ENCODE data around the gene RAD1. TPM values are rescaled to one million over a fixed set of nuclear protein-coding genes. Genes with fewer than 3 reads are reported as not detected.
A peak's percentile ranks its signal among the peaks of the same experiment; 100 is the strongest.
"Not testable (repeated sequence)": the region's sequence is repeated elsewhere in the genome, so short reads cannot be mapped to it uniquely, and the experiment has no call there.

Gene RAD1
- polyA plus RNA-seq, 3 donors, result 8.5 to 9.6 (median 9.4) TPM

DNA sequence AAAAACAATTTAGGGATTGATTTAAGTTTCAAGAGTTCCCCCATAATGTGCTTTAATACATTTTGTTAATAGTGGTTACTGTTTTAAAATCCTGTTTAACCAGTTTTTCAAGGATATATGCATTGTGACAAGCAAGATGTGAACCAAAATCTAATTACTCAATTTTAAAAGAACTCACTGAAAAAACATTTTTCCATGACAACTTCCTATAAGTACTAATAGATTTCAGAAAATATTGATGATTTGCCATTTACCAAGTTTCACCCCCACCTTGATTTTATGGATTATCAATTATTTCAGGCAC, 9.1 kb upstream of the RAD1 start:
- DNase-seq, result no peak
- no peaks in the 10 kb centered on the region for H3K9me3 Mint-ChIP-seq
- peaks cover 6% of the 10 kb centered on the region for H3K4me1 Mint-ChIP-seq
- intact Hi-C loops (cut with micrococcal nuclease), result loop anchor here in 1 of 2 donors (10.0 kb wide), 1 partner anchor 1480 kb away; the partner anchor contains the start of gene TARS1
- Histone ChIP-seq H3K27ac (ENCODE audit: low read depth in 1 of 2, low read length in 2 of 2) (no peak overlapping the region), H3K4me2 (replicated peaks; ENCODE audit: extremely low read depth, low read length, poor library complexity, severe bottlenecking) (no peak overlapping the region), H3K9ac (ENCODE audit: insufficient read depth, low read length, poor library complexity, severe bottlenecking) (no peak overlapping the region), H3K79me2 (ENCODE audit: insufficient read depth, low read length) (peaks cover under 1% of the 10 kb centered on the region), H3K4me1 (ENCODE audit: control insufficient read depth in 1 of 2, insufficient read depth in 2 of 2, low read length in 2 of 2) (peaks cover 8% of the 10 kb centered on the region in 2 donors), H3K9me3 (replicated peaks in 1 of 2; ENCODE audit: control insufficient read depth in 1 of 2, insufficient read depth in 1 of 2, low read length in 2 of 2) (no peaks in the 10 kb centered on the region), H3K27me3 (ENCODE audit: control insufficient read depth in 2 of 2, insufficient read depth in 2 of 2, low read length in 2 of 2) (no peaks in the 10 kb centered on the region), H2AFZ (ENCODE audit: insufficient read depth, low read depth, low read length, poor library complexity, severe bottlenecking) (no peak overlapping the region), H3K36me3 (replicated peaks in 1 of 2; ENCODE audit: control insufficient read depth in 1 of 2, insufficient read depth in 2 of 2, low read length in 2 of 2) (peaks cover 59 to 70% of the 10 kb centered on the region in 2 donors), H3K4me3 (replicated peaks in 1 of 3; ENCODE audit: low read depth in 2 of 3, low read length in 3 of 3) (no peak overlapping the region), H4K20me1 (ENCODE audit: insufficient read depth, low read length) (no peaks in the 10 kb centered on the region)
- no peak overlapping the region for H3K4me3 Mint-ChIP-seq
- no peak overlapping the region for H3K27ac Mint-ChIP-seq
- peaks cover 48 to 55% of the 10 kb centered on the region in 2 donors for H3K36me3 Mint-ChIP-seq
- no peak for TF ChIP-seq CTCF (IDR thresholded peaks at IDR 0.05)
- H3K27me3 Mint-ChIP-seq (ENCODE audit: low read depth in 3 of 3), result no peaks in the 10 kb centered on the region

DNA sequence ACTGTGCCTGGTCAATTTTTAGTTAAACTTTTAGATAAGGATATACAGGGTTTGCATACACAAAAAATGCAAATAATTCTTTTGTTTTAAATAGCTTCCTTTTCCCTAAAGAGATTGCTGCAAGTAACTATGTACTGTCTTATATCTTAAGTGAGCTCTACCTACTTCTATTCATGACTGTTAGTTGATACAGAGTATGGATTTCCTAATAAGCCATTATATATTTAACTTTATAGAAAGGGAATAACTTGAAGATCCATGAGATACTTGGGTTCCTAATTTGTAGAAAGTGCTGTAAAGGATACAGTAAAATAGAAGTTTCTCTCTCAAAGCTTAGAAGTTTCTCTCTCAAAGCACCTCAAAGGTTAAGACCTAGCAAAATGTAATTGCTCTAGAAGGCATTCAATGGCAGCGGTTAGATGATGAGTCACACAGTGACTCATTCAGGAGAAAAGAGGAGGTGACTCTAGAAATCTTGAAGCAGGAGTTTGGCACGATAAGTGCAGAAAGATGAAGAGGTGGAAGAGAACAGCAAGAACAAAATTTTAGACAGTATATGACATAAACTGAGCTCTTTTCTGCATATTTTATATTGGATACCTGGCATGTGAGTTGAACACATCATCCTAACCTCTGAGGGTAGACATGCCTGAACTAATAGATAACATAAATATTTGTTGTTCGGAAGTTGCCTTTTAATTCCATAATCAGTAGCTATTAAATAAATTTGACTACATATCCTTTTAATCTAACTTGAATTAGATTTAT, 8.6 kb upstream of the RAD1 start:
- TF ChIP-seq CTCF (IDR thresholded peaks at IDR 0.05), result no peak
- Mint-ChIP-seq H3K27me3 (ENCODE audit: low read depth in 3 of 3) (no peaks in the 10 kb centered on the region), H3K9me3 (no peaks in the 10 kb centered on the region), H3K4me1 (peaks cover 4% of the 10 kb centered on the region), H3K36me3 (peaks cover 48 to 59% of the 10 kb centered on the region in 2 donors), H3K27ac (peak overlapping the region in 1 of 7 donors; percentile 65), H3K4me3 (no peak overlapping the region)
- intact Hi-C loops (cut with micrococcal nuclease), result loop anchor here in 1 of 2 donors (10.0 kb wide), 1 partner anchor 1479 kb away; the partner anchor contains the start of gene TARS1
- Histone ChIP-seq H3K27me3 (ENCODE audit: control insufficient read depth in 2 of 2, insufficient read depth in 2 of 2, low read length in 2 of 2) (no peaks in the 10 kb centered on the region), H3K4me2 (replicated peaks; ENCODE audit: extremely low read depth, low read length, poor library complexity, severe bottlenecking) (no peak overlapping the region), H3K4me1 (ENCODE audit: control insufficient read depth in 1 of 2, insufficient read depth in 2 of 2, low read length in 2 of 2) (peaks cover 6% of the 10 kb centered on the region in 2 donors), H3K36me3 (replicated peaks in 1 of 2; ENCODE audit: control insufficient read depth in 1 of 2, insufficient read depth in 2 of 2, low read length in 2 of 2) (peaks cover 63 to 70% of the 10 kb centered on the region in 2 donors), H3K4me3 (replicated peaks in 1 of 3; ENCODE audit: low read depth in 2 of 3, low read length in 3 of 3) (no peak overlapping the region), H2AFZ (ENCODE audit: insufficient read depth, low read depth, low read length, poor library complexity, severe bottlenecking) (no peak overlapping the region), H4K20me1 (ENCODE audit: insufficient read depth, low read length) (no peaks in the 10 kb centered on the region), H3K79me2 (ENCODE audit: insufficient read depth, low read length) (peaks cover 6% of the 10 kb centered on the region), H3K9ac (ENCODE audit: insufficient read depth, low read length, poor library complexity, severe bottlenecking) (no peak overlapping the region), H3K27ac (ENCODE audit: low read depth in 1 of 2, low read length in 2 of 2) (peak overlapping the region in 1 of 2 donors; percentile 3), H3K9me3 (replicated peaks in 1 of 2; ENCODE audit: control insufficient read depth in 1 of 2, insufficient read depth in 1 of 2, low read length in 2 of 2) (no peaks in the 10 kb centered on the region)
- 27% methylated on average over 2 of the region's 3 CpGs for WGBS (ENCODE audit: insufficient coverage)
- peak in 2 of 3 donors; percentile 37 to 61 for DNase-seq

DNA sequence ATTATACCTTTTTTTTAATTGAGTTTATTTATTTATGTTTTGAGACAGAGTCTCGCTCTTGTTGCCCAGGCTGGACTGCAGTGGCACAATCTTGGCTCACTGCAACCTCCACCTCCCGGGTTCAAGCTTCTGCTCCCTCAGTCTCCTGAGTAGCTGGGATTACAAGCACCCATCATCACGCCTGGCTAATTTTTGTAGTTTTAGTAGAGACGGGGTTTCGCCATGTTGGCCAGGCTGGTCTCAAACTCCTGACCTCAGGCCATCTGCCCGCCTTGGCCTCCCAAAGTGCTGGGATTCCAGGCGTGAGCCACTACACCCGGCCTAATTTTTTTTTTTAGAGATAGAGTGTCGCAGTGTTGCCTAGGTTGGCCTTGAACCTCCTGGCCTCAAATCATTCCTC, 8.0 kb upstream of the RAD1 start:
- H3K79me2 ChIP-seq (ENCODE audit: insufficient read depth, low read length), result peaks cover 12% of the 10 kb centered on the region
- not testable (repeated sequence) for H3K4me2 ChIP-seq (replicated peaks; ENCODE audit: extremely low read depth, low read length, poor library complexity, severe bottlenecking)

More for the DNA sequence above, 8.0 kb upstream of the RAD1 start:
- not testable (repeated sequence) for DNase-seq; H3K27me3 ChIP-seq (ENCODE audit: control insufficient read depth in 2 of 2, insufficient read depth in 2 of 2, low read length in 2 of 2); H3K4me3 ChIP-seq (replicated peaks in 1 of 3; ENCODE audit: low read depth in 2 of 3, low read length in 3 of 3); H3K9me3 Mint-ChIP-seq; H3K4me1 ChIP-seq (ENCODE audit: control insufficient read depth in 1 of 2, insufficient read depth in 2 of 2, low read length in 2 of 2); H3K27me3 Mint-ChIP-seq (ENCODE audit: low read depth in 3 of 3); H3K4me3 Mint-ChIP-seq; H3K27ac Mint-ChIP-seq; H3K4me1 Mint-ChIP-seq; H3K9ac ChIP-seq (ENCODE audit: insufficient read depth, low read length, poor library complexity, severe bottlenecking); H3K9me3 ChIP-seq (replicated peaks in 1 of 2; ENCODE audit: control insufficient read depth in 1 of 2, insufficient read depth in 1 of 2, low read length in 2 of 2); H4K20me1 ChIP-seq (ENCODE audit: insufficient read depth, low read length); H3K27ac ChIP-seq (ENCODE audit: low read depth in 1 of 2, low read length in 2 of 2); H2AFZ ChIP-seq (ENCODE audit: insufficient read depth, low read depth, low read length, poor library complexity, severe bottlenecking)
- peaks cover 63 to 70% of the 10 kb centered on the region in 2 donors for H3K36me3 ChIP-seq (replicated peaks in 1 of 2; ENCODE audit: control insufficient read depth in 1 of 2, insufficient read depth in 2 of 2, low read length in 2 of 2)
- intact Hi-C loops (cut with micrococcal nuclease), result loop anchor here in 1 of 2 donors (10.0 kb wide), 1 partner anchor 1478 kb away; the partner anchor contains the start of gene TARS1
- H3K36me3 Mint-ChIP-seq, result peaks cover 49 to 64% of the 10 kb centered on the region in 2 donors
- WGBS (ENCODE audit: insufficient coverage), result 100% methylated on average over 3 of the region's 9 CpGs
